Mesenchymal stem cell (in vitro differentiated cells and primary cell): ENCODE results near the gene CHRNA4.

ENCODE experiments used
- DNase-seq: peaks from one replicate; pipeline ENCODE4 v3.0.0-alpha.2; 2013
- H2AFZ ChIP-seq: one replicate; pipeline ENCODE4 v1.6.1; 2013; ENCODE audit warnings: low read depth, mild to moderate bottlenecking, control low read depth, inconsistent platforms, low read length, moderate library complexity
- H2AK5ac ChIP-seq: 2 replicates; pipeline ENCODE4 v1.6.1; 2013; ENCODE audit warnings: low read length, moderate library complexity, mild to moderate bottlenecking, inconsistent platforms; ENCODE audit not compliant: severe bottlenecking
- H2BK120ac ChIP-seq: one replicate; pipeline ENCODE4 v1.6.1; 2013; ENCODE audit warnings: low read depth, mild to moderate bottlenecking, inconsistent platforms, low read length, moderate library complexity
- H2BK12ac ChIP-seq, 2 experiments: one replicate each; pipeline ENCODE4 v1.6.1; 2013; ENCODE audit warnings: inconsistent platforms in 2 of 2, low read length in 2 of 2, mild to moderate bottlenecking in 2 of 2, moderate library complexity in 2 of 2, control low read depth in 1 of 2
- H2BK15ac ChIP-seq: one replicate; pipeline ENCODE4 v1.6.1; 2013; ENCODE audit warnings: mild to moderate bottlenecking, low read depth, inconsistent platforms; ENCODE audit not compliant: poor library complexity, severe bottlenecking
- H2BK5ac ChIP-seq: 2 replicates; pipeline ENCODE4 v1.6.1; 2013; ENCODE audit warnings: low read depth, mild to moderate bottlenecking, low read length, control low read depth, inconsistent platforms; ENCODE audit not compliant: poor library complexity, severe bottlenecking
- H3K14ac ChIP-seq, 2 experiments: one replicate each; pipeline ENCODE4 v1.6.1; 2013; ENCODE audit warnings: inconsistent platforms in 2 of 2, low read length in 2 of 2, control low read depth in 1 of 2, mild to moderate bottlenecking in 1 of 2, moderate library complexity in 1 of 2
- H3K18ac ChIP-seq, 2 experiments: one replicate each; pipeline ENCODE4 v1.6.1; 2013; ENCODE audit warnings: inconsistent platforms in 2 of 2, low read length in 2 of 2, control low read depth in 1 of 2, low read depth in 1 of 2, mild to moderate bottlenecking in 1 of 2
- H3K23ac ChIP-seq, 2 experiments: one replicate each; pipeline ENCODE4 v1.6.1; 2013; ENCODE audit warnings: inconsistent platforms in 2 of 2, low read length in 2 of 2, mild to moderate bottlenecking in 2 of 2, moderate library complexity in 2 of 2, control low read depth in 1 of 2
- H3K27ac ChIP-seq: 2 replicates; pipeline ENCODE4 v1.5.1; 2013; ENCODE audit warnings: mild to moderate bottlenecking, moderate library complexity, low read length, control low read depth, inconsistent platforms; ENCODE audit not compliant: poor library complexity, severe bottlenecking
- H3K27me3 ChIP-seq, 2 experiments: 2 replicates each; pipeline versions ENCODE4 v1.6.1 to v1.7.0; 2013; ENCODE audit warnings: low read length in 2 of 2, mild to moderate bottlenecking in 2 of 2, moderate library complexity in 2 of 2, control low read depth in 1 of 2, inconsistent platforms in 1 of 2; ENCODE audit not compliant: control insufficient read depth in 1 of 2, insufficient read depth in 1 of 2
- H3K36me3 ChIP-seq, 2 experiments: 2 replicates each; pipeline versions ENCODE4 v1.6.1 to v1.7.0; 2013; ENCODE audit warnings: low read length in 2 of 2, control low read depth in 1 of 2, inconsistent platforms in 1 of 2, low read depth in 1 of 2, mild to moderate bottlenecking in 1 of 2; ENCODE audit not compliant: insufficient read depth in 2 of 2, control insufficient read depth in 1 of 2
- H3K4ac ChIP-seq, 2 experiments: one replicate each; pipeline ENCODE4 v1.6.1; 2013; ENCODE audit warnings: inconsistent platforms in 2 of 2, low read length in 2 of 2, mild to moderate bottlenecking in 2 of 2, moderate library complexity in 2 of 2, control low read depth in 1 of 2, low read depth in 1 of 2
- H3K4me1 ChIP-seq: 2 replicates; pipeline ENCODE4 v1.6.1; 2013; ENCODE audit warnings: low read depth, low read length, control low read depth; ENCODE audit not compliant: control insufficient read depth, insufficient read depth
- H3K4me2 ChIP-seq: 2 replicates; pipeline ENCODE4 v1.6.1; 2013; ENCODE audit warnings: low read length, mild to moderate bottlenecking, inconsistent platforms; ENCODE audit not compliant: poor library complexity, severe bottlenecking
- H3K4me3 ChIP-seq, 2 experiments: 2 replicates each; pipeline versions ENCODE4 v1.5.1 to v1.7.0; 2013; ENCODE audit warnings: low read length in 2 of 2, mild to moderate bottlenecking in 2 of 2, control low read depth in 1 of 2, low read depth in 1 of 2; ENCODE audit not compliant: insufficient read depth in 1 of 2
- H3K79me1 ChIP-seq: replicated peaks from 2 replicates; pipeline ENCODE4 v1.6.1; 2013; ENCODE audit warnings: mild to moderate bottlenecking, control low read depth, low read length, inconsistent platforms; ENCODE audit not compliant: poor library complexity, severe bottlenecking
- H3K9ac ChIP-seq: 2 replicates; pipeline ENCODE4 v1.7.0; 2013; ENCODE audit warnings: mild to moderate bottlenecking, low read length, moderate library complexity
- H3K9me3 ChIP-seq: 2 replicates; pipeline ENCODE4 v1.7.0; 2013; ENCODE audit warnings: mild to moderate bottlenecking, low read length; ENCODE audit not compliant: control insufficient read depth
- H4K8ac ChIP-seq: one replicate; pipeline ENCODE4 v1.6.1; 2013; ENCODE audit warnings: inconsistent platforms, mild to moderate bottlenecking, low read length, moderate library complexity
- H4K91ac ChIP-seq: one replicate; pipeline ENCODE4 v1.6.1; 2013; ENCODE audit warnings: mild to moderate bottlenecking, low read length, inconsistent platforms
- WGBS: methylation state at CpG from one replicate; pipeline ENCODE4 v1.1.7; 2013; ENCODE audit warnings: mixed read lengths; 5-methylcytosine and 5-hydroxymethylcytosine counted together

CHRNA4 gene

DNA sequence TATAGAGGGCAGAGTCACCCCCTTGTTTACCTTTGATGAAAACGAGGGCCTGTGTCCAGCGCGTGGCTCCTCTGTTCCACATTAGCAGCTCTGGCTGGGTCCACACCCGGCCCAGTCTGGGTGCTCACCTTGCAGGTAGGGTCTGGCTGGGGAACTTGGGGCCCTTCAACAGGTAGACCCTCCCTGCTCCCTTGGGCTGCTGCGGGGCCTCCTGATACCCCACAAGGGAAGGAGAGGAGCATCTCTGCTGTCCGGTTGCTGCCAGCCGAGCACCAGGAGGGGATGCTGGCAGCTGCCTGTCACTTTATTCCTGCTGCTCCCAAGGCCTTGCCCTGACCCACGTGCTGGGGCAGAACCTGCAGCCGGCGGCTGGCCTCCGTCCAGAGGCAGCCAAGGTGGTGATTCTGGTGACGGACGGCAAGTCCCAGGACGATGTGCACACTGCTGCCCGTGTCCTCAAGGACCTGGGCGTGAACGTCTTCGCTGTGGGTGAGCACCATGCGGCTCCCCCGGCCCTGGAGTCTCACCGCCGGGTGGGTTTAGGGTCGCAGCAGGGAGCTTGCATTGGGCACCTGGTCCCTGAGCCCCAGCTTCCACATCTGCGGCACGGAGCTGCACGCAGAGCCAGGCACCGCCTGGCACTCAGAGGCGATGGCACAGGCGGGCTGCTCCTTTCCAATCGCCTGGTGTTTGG, 52.8 kb downstream of the CHRNA4 start:
- no peak overlapping the region for H3K14ac ChIP-seq
- no peaks in the 10 kb centered on the region for H3K36me3 ChIP-seq
- H3K4ac ChIP-seq, result no peak overlapping the region
- no peak overlapping the region for H3K4me2 ChIP-seq
- no peak overlapping the region for H2AFZ ChIP-seq
- H3K9me3 ChIP-seq, result no peaks in the 10 kb centered on the region
- no peak overlapping the region for H4K8ac ChIP-seq
- H2BK120ac ChIP-seq, result no peak overlapping the region
- no peak for DNase-seq
- H2BK15ac ChIP-seq, result no peak overlapping the region
- no peak overlapping the region for H2AK5ac ChIP-seq
- WGBS, result 87% methylated on average over 30 of the region's 30 CpGs
- no peak overlapping the region for H3K9ac ChIP-seq
- peaks cover 25 to 61% of the 10 kb centered on the region in 2 experiments for H3K27me3 ChIP-seq
- no peak overlapping the region for H3K4me3 ChIP-seq
- no peak overlapping the region for H4K91ac ChIP-seq
- no peak overlapping the region for H3K23ac ChIP-seq
- no peak overlapping the region for H3K18ac ChIP-seq
- no peak overlapping the region for H2BK12ac ChIP-seq
- H3K27ac ChIP-seq, result no peak overlapping the region
- no peak overlapping the region for H2BK5ac ChIP-seq
- H3K4me1 ChIP-seq, result peaks cover 8% of the 10 kb centered on the region
- H3K79me1 ChIP-seq, result no peaks in the 10 kb centered on the region

DNA sequence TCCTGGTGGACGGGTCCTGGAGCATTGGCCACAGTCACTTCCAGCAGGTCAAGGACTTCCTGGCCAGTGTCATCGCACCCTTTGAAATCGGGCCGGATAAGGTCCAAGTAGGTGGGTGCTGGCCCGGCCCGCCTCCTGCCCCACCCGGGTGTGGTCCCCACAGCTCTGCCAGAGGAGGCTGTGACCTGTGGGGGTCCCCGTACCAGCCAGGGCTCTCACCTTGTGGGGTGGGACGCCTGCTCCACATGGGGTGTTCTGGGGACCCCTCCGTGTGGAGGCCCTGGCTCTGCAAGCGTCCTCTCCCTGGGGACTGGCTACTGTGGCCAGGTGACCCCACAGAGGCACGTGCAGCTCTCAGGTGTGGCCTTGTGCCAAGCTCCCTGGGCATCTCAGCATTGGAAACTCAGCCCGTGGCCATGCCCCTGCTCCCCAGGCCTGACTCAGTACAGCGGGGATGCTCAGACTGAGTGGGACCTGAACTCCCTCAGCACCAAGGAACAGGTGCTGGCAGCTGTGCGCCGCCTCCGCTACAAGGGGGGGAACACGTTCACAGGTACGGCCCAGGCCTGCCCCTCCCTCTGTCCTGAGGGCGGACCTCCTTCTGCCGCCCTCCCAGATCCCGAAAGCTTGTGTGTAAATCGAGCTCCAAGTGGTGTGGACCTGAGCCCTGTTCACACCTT, 53.5 kb downstream of the CHRNA4 start:
- H2BK12ac ChIP-seq, result no peak overlapping the region
- H4K8ac ChIP-seq, result no peak overlapping the region
- no peak overlapping the region for H2AFZ ChIP-seq
- H4K91ac ChIP-seq, result no peak overlapping the region
- H3K79me1 ChIP-seq, result no peaks in the 10 kb centered on the region
- no peak overlapping the region for H3K4ac ChIP-seq
- no peak overlapping the region for H3K9ac ChIP-seq
- H2BK5ac ChIP-seq, result no peak overlapping the region
- no peak overlapping the region for H3K18ac ChIP-seq
- H2BK120ac ChIP-seq, result no peak overlapping the region
- H3K4me2 ChIP-seq, result no peak overlapping the region
- peaks cover 26 to 62% of the 10 kb centered on the region in 2 experiments for H3K27me3 ChIP-seq
- no peak overlapping the region for H2BK15ac ChIP-seq
- H2AK5ac ChIP-seq, result no peak overlapping the region
- peaks cover 8% of the 10 kb centered on the region for H3K4me1 ChIP-seq
- no peaks in the 10 kb centered on the region for H3K36me3 ChIP-seq
- no peak overlapping the region for H3K27ac ChIP-seq
- H3K4me3 ChIP-seq, result no peak overlapping the region
- H3K14ac ChIP-seq, result peak overlapping the region in 1 of 2 experiments; percentile 38
- H3K23ac ChIP-seq, result no peak overlapping the region
- no peak for DNase-seq
- 81% methylated on average over 23 of the region's 23 CpGs for WGBS
- no peaks in the 10 kb centered on the region for H3K9me3 ChIP-seq

DNA sequence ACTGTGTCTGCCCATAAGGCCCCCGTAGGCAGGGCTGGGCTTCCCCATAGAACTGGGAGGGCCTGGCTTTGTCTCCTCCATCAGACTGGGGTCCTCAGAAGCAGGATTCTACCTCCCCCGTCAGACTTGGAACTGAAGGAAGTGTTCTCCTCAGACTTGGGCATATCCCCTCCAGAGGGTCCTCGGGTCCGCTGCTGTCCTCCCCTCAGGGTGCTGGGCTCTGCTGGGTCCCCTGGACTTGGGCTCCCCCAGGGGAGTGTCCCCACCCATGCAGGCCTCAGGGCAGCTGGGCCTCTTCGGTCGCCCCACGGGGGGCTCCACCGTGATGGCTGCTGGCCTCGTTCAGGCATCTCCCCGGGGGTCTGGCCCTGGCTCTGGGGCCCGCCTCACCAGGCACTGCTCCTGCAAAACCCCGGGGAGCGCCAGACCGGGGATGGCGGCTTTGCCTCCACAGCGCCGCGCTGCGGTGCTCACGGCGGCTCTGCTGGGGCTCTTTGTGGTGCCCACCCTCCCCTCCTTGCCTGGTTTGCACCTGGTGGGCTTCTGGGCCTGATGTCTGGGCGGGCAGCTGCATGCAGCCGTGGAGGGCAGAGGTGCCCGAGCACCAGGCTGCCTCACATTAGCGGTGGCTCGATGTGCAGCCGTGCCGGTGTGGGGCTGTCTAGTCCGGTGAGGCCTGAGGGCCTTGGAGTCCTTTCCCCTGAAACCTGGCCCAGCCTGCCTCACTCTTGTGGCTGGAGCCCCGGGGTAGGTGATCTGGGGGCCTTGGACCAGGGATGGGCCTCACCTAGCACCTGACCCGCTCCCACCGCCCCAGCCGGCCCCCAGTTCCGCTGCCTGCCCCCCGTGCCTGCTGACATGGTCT, 54.2 kb downstream of the CHRNA4 start:
- no peak overlapping the region for H3K14ac ChIP-seq
- H3K9ac ChIP-seq, result no peak overlapping the region
- no peak overlapping the region for H3K27ac ChIP-seq
- WGBS, result 91% methylated on average over 35 of the region's 35 CpGs
- H4K91ac ChIP-seq, result no peak overlapping the region
- H3K4ac ChIP-seq, result no peak overlapping the region
- no peak overlapping the region for H3K4me3 ChIP-seq
- H3K79me1 ChIP-seq, result no peaks in the 10 kb centered on the region
- DNase-seq, result no peak
- peaks cover 2% of the 10 kb centered on the region for H3K9me3 ChIP-seq
- no peak overlapping the region for H4K8ac ChIP-seq
- H3K36me3 ChIP-seq, result no peaks in the 10 kb centered on the region
- no peak overlapping the region for H2BK120ac ChIP-seq
- H3K27me3 ChIP-seq, result peaks cover 26 to 58% of the 10 kb centered on the region in 2 experiments
- no peak overlapping the region for H2BK5ac ChIP-seq
- no peak overlapping the region for H2AK5ac ChIP-seq
- H3K4me2 ChIP-seq, result no peak overlapping the region
- no peak overlapping the region for H2BK15ac ChIP-seq
- no peak overlapping the region for H3K18ac ChIP-seq
- peaks cover 8% of the 10 kb centered on the region for H3K4me1 ChIP-seq
- no peak overlapping the region for H3K23ac ChIP-seq
- H2BK12ac ChIP-seq, result no peak overlapping the region
- no peak overlapping the region for H2AFZ ChIP-seq
